A549 (cell line): ENCODE results near the gene G6PC2.

ENCODE experiments used
- BHLHE40 ChIP-seq: IDR thresholded peaks from 2 replicates; pipeline ENCODE4 v1.6.1; 2012; ENCODE audit warnings: low read depth, low read length, inconsistent platforms
- CEBPB ChIP-seq, 2 experiments: fragments of >200 bp in 1 of 2; sonication (Bioruptor Twin) in 1 of 2; formaldehyde crosslinking in 1 of 2; IDR thresholded peaks; 2 replicates each; pipeline ENCODE4 v1.6.1; 2012 to 2016
- CHD4 ChIP-seq: fragments of 200-600 bp; sonication (generic); IDR thresholded peaks from 2 replicates; pipeline ENCODE4 v1.6.1; 2016; ENCODE audit warnings: antibody characterized with exemption, mild to moderate bottlenecking, borderline replicate concordance
- CTCF ChIP-seq: fragments of >200 bp; sonication (Bioruptor Twin); formaldehyde crosslinking; IDR thresholded peaks from 3 replicates; pipeline ENCODE4 v1.5.1; 2016
- EP300 ChIP-seq, 2 experiments: fragments of >200 bp; sonication (Bioruptor Twin); formaldehyde crosslinking; IDR thresholded peaks; 2 replicates in 1 of 2; 3 replicates in 1 of 2; pipeline ENCODE4 v1.6.1; 2016 to 2017
- MAX ChIP-seq: IDR thresholded peaks from 2 replicates; pipeline ENCODE4 v1.6.1; 2012
- MYC ChIP-seq: IDR thresholded peaks from 2 replicates; pipeline ENCODE4 v1.6.1; 2012; ENCODE audit warnings: mild to moderate bottlenecking, inconsistent platforms, low read length, improper control_type of control experiment, borderline replicate concordance
- RAD21 ChIP-seq, 2 experiments: fragments of >200 bp in 1 of 2; sonication (Bioruptor Twin) in 1 of 2; formaldehyde crosslinking in 1 of 2; IDR thresholded peaks in 1 of 2; conservative IDR thresholded peaks in 1 of 2; 2 replicates in 1 of 2; 3 replicates in 1 of 2; pipeline ENCODE4 v1.6.1; 2012 to 2018; ENCODE audit warnings: inconsistent platforms in 1 of 2
- SMC3 ChIP-seq: fragments of >200 bp; sonication (Bioruptor Twin); formaldehyde crosslinking; IDR thresholded peaks from 3 replicates; pipeline ENCODE4 v1.6.1; 2018; ENCODE audit warnings: inconsistent platforms

DNA sequence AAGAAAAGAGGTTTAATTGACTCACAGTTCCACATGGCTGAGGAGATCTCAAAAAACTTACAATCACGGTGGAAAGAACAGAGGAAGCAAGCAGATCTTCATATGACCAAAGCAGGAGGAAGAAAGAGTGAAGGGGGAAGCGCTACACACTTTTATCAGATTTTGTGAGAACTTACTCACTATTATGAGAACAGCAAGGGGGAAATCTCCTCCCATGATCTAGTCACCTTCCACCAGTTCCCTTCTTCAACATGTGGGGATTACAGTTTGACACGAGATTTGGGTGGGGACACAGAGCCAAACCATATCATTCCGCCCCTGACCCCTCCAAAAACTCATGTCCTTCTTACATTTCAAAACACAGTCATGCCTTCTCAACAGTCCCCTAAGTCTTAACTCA lies 54.2 kb downstream of the G6PC2 start:
- TF ChIP-seq CEBPB (IDR thresholded peaks at IDR 0.05): no peak
- TF ChIP-seq CTCF: no peak
- no peak for TF ChIP-seq MAX
- TF ChIP-seq EP300 (IDR thresholded peaks at IDR 0.05): no peak
- no peak for TF ChIP-seq RAD21 (conservative IDR thresholded peaks at IDR 0.05 in 1 of 2, IDR thresholded peaks at IDR 0.05 in 1 of 2)
- TF ChIP-seq SMC3: no peak
- no peak for TF ChIP-seq BHLHE40
- TF ChIP-seq MYC: no peak
- TF ChIP-seq CHD4: no peak
